ENCODE data around the gene NCF4. TPM values are rescaled to one million over a fixed set of nuclear protein-coding genes. Genes with fewer than 3 reads are reported as not detected.

The NCF4 gene
- total RNA-seq = under 0.01 and 0.36 TPM in 2 replicates

DNA sequence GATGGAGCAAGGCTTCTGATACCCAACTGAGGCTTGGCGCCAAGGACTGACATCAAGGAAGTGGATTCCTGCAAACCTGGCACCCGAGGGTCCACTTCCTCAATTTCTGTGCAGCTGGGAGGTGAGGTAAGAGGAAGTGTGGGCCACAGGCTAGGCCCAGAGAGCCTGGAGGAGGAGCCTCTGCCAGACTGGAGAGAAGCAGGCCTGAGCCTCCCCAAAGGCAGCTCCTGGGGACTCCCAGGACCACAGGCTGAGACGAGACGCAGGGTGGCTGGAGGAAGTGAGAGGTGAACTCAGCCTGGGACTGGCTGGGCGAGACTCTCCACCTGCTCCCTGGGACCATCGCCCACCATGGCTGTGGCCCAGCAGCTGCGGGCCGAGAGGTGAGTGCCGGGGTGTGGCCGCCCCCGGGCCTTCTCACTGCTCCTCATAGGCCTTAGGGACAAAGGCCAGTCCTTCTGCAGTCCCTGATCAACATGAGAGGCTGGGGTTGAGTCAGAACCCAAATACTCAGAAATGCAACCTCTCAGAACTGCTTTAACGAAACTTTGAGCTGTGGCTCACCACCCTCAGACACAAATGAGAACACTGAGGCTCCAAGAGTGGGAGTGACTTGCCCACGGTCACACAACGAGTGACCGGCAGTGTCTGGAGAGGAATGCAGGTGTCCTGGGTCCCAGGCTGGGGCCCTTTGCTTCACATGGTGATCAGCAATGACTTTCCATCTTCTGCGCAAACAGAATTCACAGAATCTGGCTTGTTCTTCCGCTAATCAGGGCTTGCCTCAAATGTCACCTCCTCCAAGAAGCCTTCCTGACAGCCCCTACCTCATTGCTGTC, at the start of gene NCF4:
Gene NCF4 (plus strand): TSS at position 186 of the 839 bp plus-strand sequence. CDS start 166 bp downstream, at position 352.
- DNase-seq (ENCODE audit: insufficient read length, low spot score, missing footprints) = no peak
- TF ChIP-seq, protein P1, sequence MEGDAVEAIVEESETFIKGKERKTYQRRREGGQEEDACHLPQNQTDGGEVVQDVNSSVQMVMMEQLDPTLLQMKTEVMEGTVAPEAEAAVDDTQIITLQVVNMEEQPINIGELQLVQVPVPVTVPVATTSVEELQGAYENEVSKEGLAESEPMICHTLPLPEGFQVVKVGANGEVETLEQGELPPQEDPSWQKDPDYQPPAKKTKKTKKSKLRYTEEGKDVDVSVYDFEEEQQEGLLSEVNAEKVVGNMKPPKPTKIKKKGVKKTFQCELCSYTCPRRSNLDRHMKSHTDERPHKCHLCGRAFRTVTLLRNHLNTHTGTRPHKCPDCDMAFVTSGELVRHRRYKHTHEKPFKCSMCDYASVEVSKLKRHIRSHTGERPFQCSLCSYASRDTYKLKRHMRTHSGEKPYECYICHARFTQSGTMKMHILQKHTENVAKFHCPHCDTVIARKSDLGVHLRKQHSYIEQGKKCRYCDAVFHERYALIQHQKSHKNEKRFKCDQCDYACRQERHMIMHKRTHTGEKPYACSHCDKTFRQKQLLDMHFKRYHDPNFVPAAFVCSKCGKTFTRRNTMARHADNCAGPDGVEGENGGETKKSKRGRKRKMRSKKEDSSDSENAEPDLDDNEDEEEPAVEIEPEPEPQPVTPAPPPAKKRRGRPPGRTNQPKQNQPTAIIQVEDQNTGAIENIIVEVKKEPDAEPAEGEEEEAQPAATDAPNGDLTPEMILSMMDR (IDR thresholded peaks at IDR 0.05; ENCODE audit: extremely low read depth, low read depth, low read length) = no peak
- no peaks in the 10 kb centered on the region for H3K36me3 ChIP-seq (ENCODE audit: insufficient read depth, low read length)
- no peak within 1 kb of the TSS for H3K27ac ChIP-seq (ENCODE audit: low read depth, low read length)
- peaks cover 2% of the 10 kb centered on the region for H3K4me1 ChIP-seq (ENCODE audit: insufficient read depth, low read length)
- H3K4me3 ChIP-seq (ENCODE audit: insufficient read depth, low read length) = no peak within 1 kb of the TSS
- no peak within 1 kb of the TSS for H2AFZ ChIP-seq (ENCODE audit: low read length)
- no peak within 1 kb of the TSS for H3K4me2 ChIP-seq (ENCODE audit: insufficient read depth, low read length)
- no peaks in the 10 kb centered on the region for H3K9me3 ChIP-seq (ENCODE audit: low read depth, low read length)
- H3K27me3 ChIP-seq (ENCODE audit: insufficient read depth, low read length) = peaks cover 21% of the 10 kb centered on the region
- H4K20me1 ChIP-seq (ENCODE audit: insufficient read depth, low read length) = no peaks in the 10 kb centered on the region
- H3K79me2 ChIP-seq (ENCODE audit: insufficient read depth, low read length) = no peaks in the 10 kb centered on the region

DNA sequence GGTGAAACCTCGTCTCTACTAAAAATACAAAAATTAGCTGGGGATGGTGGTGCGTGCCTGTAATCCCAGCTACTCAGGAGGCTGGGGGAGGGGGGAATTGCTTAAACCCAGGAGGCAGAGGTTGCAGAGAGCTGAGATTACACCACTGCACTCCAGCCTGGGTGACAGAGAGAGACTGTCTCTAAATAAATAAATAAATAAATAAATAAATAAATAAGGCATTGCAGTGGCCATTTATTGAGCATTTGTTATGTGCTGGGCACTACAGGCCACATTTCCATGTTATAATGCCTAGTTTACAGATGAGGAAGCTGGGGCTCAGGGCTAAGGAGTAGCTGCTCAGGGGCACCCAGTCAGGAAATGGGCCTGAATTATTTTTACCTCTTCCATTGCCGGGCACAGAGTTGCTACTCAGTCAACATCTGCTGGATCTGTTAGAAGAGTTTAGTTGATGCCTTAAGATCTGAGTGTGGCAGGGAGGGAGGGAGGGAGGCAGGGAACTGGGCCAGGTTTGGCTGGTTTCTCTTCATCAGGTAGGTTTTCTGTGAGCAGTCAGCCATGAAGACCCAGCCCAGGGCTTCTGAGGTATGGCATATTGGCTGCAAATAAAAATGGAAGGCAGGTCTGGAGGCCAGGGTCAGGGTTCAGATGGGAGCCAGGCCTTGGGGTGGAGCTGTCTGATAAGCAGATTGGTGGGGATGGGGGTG, 49.6 kb upstream of the NCF4 start:
- TF ChIP-seq, protein P1 (IDR thresholded peaks at IDR 0.05; ENCODE audit: extremely low read depth, low read depth, low read length) = no peak
- H3K79me2 ChIP-seq (ENCODE audit: insufficient read depth, low read length) = no peaks in the 10 kb centered on the region
- no peak overlapping the region for H3K27ac ChIP-seq (ENCODE audit: low read depth, low read length)
- no peaks in the 10 kb centered on the region for H4K20me1 ChIP-seq (ENCODE audit: insufficient read depth, low read length)
- peaks cover 72% of the 10 kb centered on the region for H3K27me3 ChIP-seq (ENCODE audit: insufficient read depth, low read length)
- no peaks in the 10 kb centered on the region for H3K36me3 ChIP-seq (ENCODE audit: insufficient read depth, low read length)
- no peak overlapping the region for H3K4me3 ChIP-seq (ENCODE audit: insufficient read depth, low read length)
- no peak for DNase-seq (ENCODE audit: insufficient read length, low spot score, missing footprints)
- H3K4me2 ChIP-seq (ENCODE audit: insufficient read depth, low read length) = no peak overlapping the region
- no peak overlapping the region for H2AFZ ChIP-seq (ENCODE audit: low read length)
- no peaks in the 10 kb centered on the region for H3K4me1 ChIP-seq (ENCODE audit: insufficient read depth, low read length)
- H3K9me3 ChIP-seq (ENCODE audit: low read depth, low read length) = no peaks in the 10 kb centered on the region

DNA sequence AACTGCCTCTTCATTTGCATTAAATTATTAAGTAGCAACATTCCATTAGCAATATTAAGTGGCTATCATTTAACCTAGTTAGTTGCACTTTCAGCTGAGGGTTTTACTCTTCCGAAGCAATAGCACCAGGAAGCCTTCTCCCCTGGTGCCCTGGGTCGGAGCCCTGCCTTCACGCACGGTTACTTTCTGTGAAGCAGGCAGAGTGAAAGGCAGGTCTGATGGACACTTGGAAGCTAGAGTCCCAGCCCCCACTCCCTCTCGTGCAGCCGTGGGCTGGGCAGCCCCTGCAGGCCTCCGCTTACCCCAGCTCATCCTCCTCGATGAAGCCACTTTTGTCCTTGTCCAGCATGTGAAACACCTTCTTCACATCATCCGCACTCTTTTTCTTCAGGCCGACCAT, 46.0 kb upstream of the NCF4 start:
- H3K4me1 ChIP-seq (ENCODE audit: insufficient read depth, low read length) = no peaks in the 10 kb centered on the region

More for the DNA sequence above, 46.0 kb upstream of the NCF4 start:
- no peaks in the 10 kb centered on the region for H4K20me1 ChIP-seq (ENCODE audit: insufficient read depth, low read length)
- TF ChIP-seq, protein P1 (IDR thresholded peaks at IDR 0.05; ENCODE audit: extremely low read depth, low read depth, low read length) = no peak
- no peaks in the 10 kb centered on the region for H3K36me3 ChIP-seq (ENCODE audit: insufficient read depth, low read length)
- H3K4me2 ChIP-seq (ENCODE audit: insufficient read depth, low read length) = no peak overlapping the region
- peaks cover 83% of the 10 kb centered on the region for H3K27me3 ChIP-seq (ENCODE audit: insufficient read depth, low read length)
- H3K27ac ChIP-seq (ENCODE audit: low read depth, low read length) = no peak overlapping the region
- no peaks in the 10 kb centered on the region for H3K79me2 ChIP-seq (ENCODE audit: insufficient read depth, low read length)
- H3K4me3 ChIP-seq (ENCODE audit: insufficient read depth, low read length) = no peak overlapping the region
- no peaks in the 10 kb centered on the region for H3K9me3 ChIP-seq (ENCODE audit: low read depth, low read length)
- H2AFZ ChIP-seq (ENCODE audit: low read length) = no peak overlapping the region
- DNase-seq (ENCODE audit: insufficient read length, low spot score, missing footprints) = no peak

Data from osteoblast (primary cell).